Esophagus squamous epithelium (tissue), 5 donors: Measurements from ENCODE around the gene PARVA. TPM values are rescaled to one million over a fixed set of nuclear protein-coding genes. Genes with fewer than 3 reads are reported as not detected.
A peak's percentile ranks its signal among the peaks of the same experiment; 100 is the strongest.

Source experiments
- DNase-seq: peaks from one replicate; lab custom pipeline; 2025; lab: John Stamatoyannopoulos, UW
- H3K27ac ChIP-seq, 4 donors: fragments of 200-600 bp; sonication (generic); one replicate each; pipeline ENCODE4 v1.5.1; 2016 to 2019; ENCODE audit warnings: mild to moderate bottlenecking in 1 of 4
- H3K27me3 ChIP-seq, 4 donors: fragments of 200-600 bp; sonication (generic); 1 replicate in 3 of 4; 2 replicates in 1 of 4; pipeline versions ENCODE4 v1.5.1 to v1.6.0; 2017 to 2021; ENCODE audit warnings: antibody characterized with exemption in 1 of 4
- H3K36me3 ChIP-seq, 3 donors: fragments of 200-600 bp; sonication (generic); one replicate each; pipeline ENCODE4 v1.5.1; 2016 to 2019
- H3K4me1 ChIP-seq, 3 donors: fragments of 200-600 bp; sonication (generic); one replicate each; pipeline ENCODE4 v1.5.1; 2017 to 2019
- H3K4me3 ChIP-seq, 4 donors: fragments of 200-600 bp; sonication (generic); 1 replicate in 3 of 4; 2 replicates in 1 of 4; pipeline ENCODE4 v1.5.1; 2016 to 2019; ENCODE audit warnings: mild to moderate bottlenecking in 2 of 4, moderate library complexity in 1 of 4
- H3K9me3 ChIP-seq, 3 donors: fragments of 200-600 bp; sonication (generic); one replicate each; pipeline ENCODE4 v1.5.1; 2016 to 2019
- POLR2A ChIP-seq, 4 donors: fragments of 450-650 bp; IDR thresholded peaks; one replicate each; pipeline ENCODE4 v1.6.1; 2017; ENCODE audit warnings: antibody characterized with exemption in 4 of 4, mild to moderate bottlenecking in 4 of 4, moderate library complexity in 3 of 4
- WGBS, 2 donors: methylation state at CpG; one replicate each; pipeline ENCODE4 v1.1.5; 2018; 5-methylcytosine and 5-hydroxymethylcytosine counted together
- intact Hi-C: fragments of 100-400 bp; cut with DNase I; formaldehyde crosslinking; loops from one replicate; pipeline ENCODE4 v1.15.0; 2022
- total RNA-seq, 4 donors: library from RNA; depleted of rRNA; stranded (reverse); fragments of >200 nt; gene quantifications; one replicate each; pipeline ENCODE4 v1.1.0, GENCODE V29; 2016
- TF ChIP-seq, protein P1 (sequence below), 6 experiments: fragments of 450-650 bp in 4 of 6; fragments of 200-600 bp in 2 of 6; sonication (generic) in 2 of 6; IDR thresholded peaks; one replicate each; pipeline ENCODE4 v1.5.1; 2016 to 2019; ENCODE audit warnings: antibody characterized with exemption in 6 of 6, mild to moderate bottlenecking in 4 of 6, moderate library complexity in 4 of 6
- donor health status: DM: yes; HTN: yes; CAD: no.

The PARVA gene
- total RNA-seq, 4 donors from 2014 or later = 8.6 to 66.9 (median 16.2) TPM

DNA sequence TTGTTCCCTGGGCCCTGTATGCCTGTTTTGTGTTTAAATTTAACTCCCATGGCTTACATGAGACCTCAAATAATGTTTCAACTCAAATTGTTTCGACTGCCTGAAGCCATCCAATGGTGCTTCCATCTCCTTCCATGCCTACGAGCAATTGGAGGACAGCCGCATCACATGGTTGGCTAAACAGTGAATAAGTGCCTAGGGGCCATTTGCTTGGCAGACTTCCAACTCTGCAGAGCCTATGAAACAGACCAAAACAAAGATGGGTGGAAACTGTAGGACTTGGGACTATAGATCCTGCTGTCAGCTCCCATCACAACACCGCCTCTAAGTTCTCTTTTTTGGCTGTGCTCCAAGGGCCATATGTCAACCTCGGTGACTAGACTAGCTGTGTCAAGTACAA is 84.1 kb downstream of the PARVA start:
- H3K36me3 ChIP-seq = no peaks in the 10 kb centered on the region
- H3K4me3 ChIP-seq = no peak overlapping the region
- TF ChIP-seq, protein P1, sequence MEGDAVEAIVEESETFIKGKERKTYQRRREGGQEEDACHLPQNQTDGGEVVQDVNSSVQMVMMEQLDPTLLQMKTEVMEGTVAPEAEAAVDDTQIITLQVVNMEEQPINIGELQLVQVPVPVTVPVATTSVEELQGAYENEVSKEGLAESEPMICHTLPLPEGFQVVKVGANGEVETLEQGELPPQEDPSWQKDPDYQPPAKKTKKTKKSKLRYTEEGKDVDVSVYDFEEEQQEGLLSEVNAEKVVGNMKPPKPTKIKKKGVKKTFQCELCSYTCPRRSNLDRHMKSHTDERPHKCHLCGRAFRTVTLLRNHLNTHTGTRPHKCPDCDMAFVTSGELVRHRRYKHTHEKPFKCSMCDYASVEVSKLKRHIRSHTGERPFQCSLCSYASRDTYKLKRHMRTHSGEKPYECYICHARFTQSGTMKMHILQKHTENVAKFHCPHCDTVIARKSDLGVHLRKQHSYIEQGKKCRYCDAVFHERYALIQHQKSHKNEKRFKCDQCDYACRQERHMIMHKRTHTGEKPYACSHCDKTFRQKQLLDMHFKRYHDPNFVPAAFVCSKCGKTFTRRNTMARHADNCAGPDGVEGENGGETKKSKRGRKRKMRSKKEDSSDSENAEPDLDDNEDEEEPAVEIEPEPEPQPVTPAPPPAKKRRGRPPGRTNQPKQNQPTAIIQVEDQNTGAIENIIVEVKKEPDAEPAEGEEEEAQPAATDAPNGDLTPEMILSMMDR (IDR thresholded peaks at IDR 0.05) = no peak
- TF ChIP-seq POLR2A (IDR thresholded peaks at IDR 0.05) = no peak
- H3K27me3 ChIP-seq = no peaks in the 10 kb centered on the region
- no peak for DNase-seq
- WGBS, 2 donors = 61 to 69% methylated on average over 5 of the region's 5 CpGs
- H3K4me1 ChIP-seq = peaks cover 4 to 29% (median 7%) of the 10 kb centered on the region in 3 donors
- intact Hi-C loops = no loop called here
- no peak overlapping the region for H3K27ac ChIP-seq
- no peaks in the 10 kb centered on the region for H3K9me3 ChIP-seq

DNA sequence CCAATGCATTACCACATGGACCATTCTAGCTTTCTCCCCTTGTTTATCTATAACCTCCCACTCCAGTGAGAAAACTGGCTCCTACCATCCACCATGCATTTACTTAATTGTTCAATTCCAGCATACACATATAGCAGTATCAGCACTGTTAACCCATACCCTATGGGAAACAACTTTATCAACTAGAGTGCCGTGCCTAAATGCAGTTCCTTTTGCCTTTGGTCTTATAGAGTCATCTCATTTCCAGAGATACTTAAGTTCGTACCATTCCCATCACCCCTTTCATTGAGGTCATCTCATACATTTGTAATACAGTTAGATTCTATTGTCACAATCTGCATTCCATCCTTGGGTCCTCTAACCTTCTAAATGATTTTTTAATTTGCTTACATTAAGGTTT is 86.9 kb downstream of the PARVA start:
- no peaks in the 10 kb centered on the region for H3K27me3 ChIP-seq
- peaks cover 0 to 5% (median 4%) of the 10 kb centered on the region in 3 donors for H3K4me1 ChIP-seq
- H3K4me3 ChIP-seq = no peak overlapping the region
- H3K27ac ChIP-seq = no peak overlapping the region
- TF ChIP-seq, protein P1 (IDR thresholded peaks at IDR 0.05) = no peak
- no peak for TF ChIP-seq POLR2A (IDR thresholded peaks at IDR 0.05)
- intact Hi-C loops = no loop called here
- no peaks in the 10 kb centered on the region for H3K36me3 ChIP-seq
- H3K9me3 ChIP-seq = no peaks in the 10 kb centered on the region
- WGBS, 2 donors = 88 to 92% methylated on average over 2 of the region's 2 CpGs
- no peak for DNase-seq

DNA sequence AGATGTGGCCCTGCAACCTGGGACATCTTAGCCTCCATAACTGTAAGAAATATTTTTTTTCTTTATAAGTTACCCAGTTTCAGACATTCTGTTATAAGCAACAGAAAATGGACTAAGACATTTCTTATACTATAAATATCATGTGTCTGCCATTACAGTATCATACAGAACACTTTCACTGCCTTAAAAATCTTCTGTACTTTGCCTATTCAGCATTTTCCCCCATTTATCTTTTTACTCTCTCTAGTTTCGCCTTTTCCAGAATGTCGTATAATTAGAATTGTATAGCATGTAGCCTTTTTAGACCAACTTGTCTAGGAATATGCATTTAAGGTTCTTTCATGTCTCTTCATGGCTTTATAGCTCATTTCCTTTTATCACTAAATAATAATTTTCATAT is 88.0 kb downstream of the PARVA start:
- DNase-seq = no peak
- no peaks in the 10 kb centered on the region for H3K36me3 ChIP-seq
- H3K9me3 ChIP-seq = no peaks in the 10 kb centered on the region
- TF ChIP-seq, protein P1 (IDR thresholded peaks at IDR 0.05) = no peak
- TF ChIP-seq POLR2A (IDR thresholded peaks at IDR 0.05) = no peak
- H3K27me3 ChIP-seq = no peaks in the 10 kb centered on the region
- intact Hi-C loops = no loop called here
- no peak overlapping the region for H3K27ac ChIP-seq
- peaks cover 4 to 14% (median 8%) of the 10 kb centered on the region in 3 donors for H3K4me1 ChIP-seq
- WGBS, 2 donors = 88 to 93% methylated on average over 2 of the region's 2 CpGs
- H3K4me3 ChIP-seq = no peak overlapping the region

DNA sequence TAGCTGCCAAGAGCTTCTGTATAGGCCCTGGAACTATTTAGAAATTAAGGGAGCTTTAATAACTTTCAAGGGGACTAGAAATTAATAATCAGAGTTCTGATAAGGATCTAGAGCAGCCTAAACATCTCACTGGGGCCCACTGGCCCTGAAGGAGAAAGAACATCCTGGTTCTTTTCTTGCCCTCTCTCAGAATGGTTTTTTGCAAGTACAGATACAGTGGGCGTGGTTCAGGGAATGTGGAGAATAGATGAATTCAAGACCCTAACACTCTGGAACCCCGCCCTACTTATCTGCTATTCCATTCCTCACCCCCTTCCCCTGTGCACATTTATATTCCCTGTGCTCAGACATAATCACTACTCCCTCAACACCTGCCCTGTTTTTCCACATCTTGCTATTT is 90.2 kb downstream of the PARVA start:
- H3K4me3 ChIP-seq = no peak overlapping the region
- no peak for DNase-seq

DNA sequence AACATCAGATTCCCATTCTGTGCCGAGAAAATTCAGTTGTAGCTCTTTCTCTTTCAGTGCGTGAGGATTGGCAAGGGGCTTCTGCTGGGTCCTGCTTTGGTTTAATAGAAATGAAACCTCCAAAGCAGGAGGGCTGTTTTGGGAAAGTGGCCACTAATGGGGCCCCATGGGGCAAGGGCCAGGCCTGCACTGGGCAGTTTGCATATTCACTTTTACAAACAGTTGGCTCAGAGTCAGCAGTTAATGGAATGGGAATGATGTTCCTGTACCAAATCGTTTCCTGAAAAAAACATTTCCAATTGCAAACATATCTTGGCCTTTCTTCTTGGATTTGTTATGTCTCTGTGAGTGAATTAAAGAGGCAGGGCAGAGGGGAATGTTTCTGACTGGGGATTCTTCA is 92.1 kb downstream of the PARVA start:
- intact Hi-C loops = no loop called here
- H3K4me1 ChIP-seq = peaks cover 0 to 39% (median 18%) of the 10 kb centered on the region in 3 donors
- DNase-seq = no peak

More for the DNA sequence above, 90.2 kb downstream of the PARVA start:
- no peak overlapping the region for H3K27ac ChIP-seq
- H3K36me3 ChIP-seq = no peaks in the 10 kb centered on the region
- H3K4me1 ChIP-seq = peaks cover 0 to 29% (median 11%) of the 10 kb centered on the region in 3 donors
- intact Hi-C loops = no loop called here
- H3K27me3 ChIP-seq = no peaks in the 10 kb centered on the region
- TF ChIP-seq, protein P1 (IDR thresholded peaks at IDR 0.05) = no peak
- TF ChIP-seq POLR2A (IDR thresholded peaks at IDR 0.05) = no peak
- no peaks in the 10 kb centered on the region for H3K9me3 ChIP-seq
- 87 to 91% methylated on average over 2 of the region's 2 CpGs for WGBS, 2 donors

More for the DNA sequence above, 92.1 kb downstream of the PARVA start:
- 46 to 47% methylated on average over 3 of the region's 3 CpGs for WGBS, 2 donors
- TF ChIP-seq, protein P1 (IDR thresholded peaks at IDR 0.05) = no peak
- no peak for TF ChIP-seq POLR2A (IDR thresholded peaks at IDR 0.05)
- no peaks in the 10 kb centered on the region for H3K27me3 ChIP-seq
- peaks cover 0 to 9% (median 0%) of the 10 kb centered on the region in 3 donors for H3K36me3 ChIP-seq
- H3K9me3 ChIP-seq = no peaks in the 10 kb centered on the region
- peak overlapping the region in 1 of 4 donors; percentile 46 for H3K4me3 ChIP-seq
- H3K27ac ChIP-seq = peak overlapping the region; percentile 0 to 78 (median 58)
